ENCODE measurements around the gene AQP1.

DNA sequence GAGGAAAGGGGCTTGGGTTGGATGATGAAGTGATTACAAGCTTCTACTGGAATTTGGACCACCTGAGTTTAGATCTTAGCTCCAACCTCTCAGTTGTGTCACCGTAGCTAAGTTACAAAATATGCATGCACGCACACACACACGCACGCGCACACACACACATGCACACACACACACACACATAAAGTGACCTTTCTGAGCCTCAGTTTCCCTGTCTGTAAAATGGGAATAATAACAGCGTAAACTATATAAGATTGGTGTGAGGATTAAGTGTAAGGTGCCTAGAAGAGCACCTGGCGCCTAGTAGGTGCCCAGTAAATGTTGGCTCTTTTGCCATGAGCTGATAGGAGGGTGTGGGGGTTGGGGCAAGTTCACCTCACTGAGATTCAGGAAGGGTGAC lies 12.6 kb upstream of the AQP1 start:
- TF ChIP-seq, protein P1, sequence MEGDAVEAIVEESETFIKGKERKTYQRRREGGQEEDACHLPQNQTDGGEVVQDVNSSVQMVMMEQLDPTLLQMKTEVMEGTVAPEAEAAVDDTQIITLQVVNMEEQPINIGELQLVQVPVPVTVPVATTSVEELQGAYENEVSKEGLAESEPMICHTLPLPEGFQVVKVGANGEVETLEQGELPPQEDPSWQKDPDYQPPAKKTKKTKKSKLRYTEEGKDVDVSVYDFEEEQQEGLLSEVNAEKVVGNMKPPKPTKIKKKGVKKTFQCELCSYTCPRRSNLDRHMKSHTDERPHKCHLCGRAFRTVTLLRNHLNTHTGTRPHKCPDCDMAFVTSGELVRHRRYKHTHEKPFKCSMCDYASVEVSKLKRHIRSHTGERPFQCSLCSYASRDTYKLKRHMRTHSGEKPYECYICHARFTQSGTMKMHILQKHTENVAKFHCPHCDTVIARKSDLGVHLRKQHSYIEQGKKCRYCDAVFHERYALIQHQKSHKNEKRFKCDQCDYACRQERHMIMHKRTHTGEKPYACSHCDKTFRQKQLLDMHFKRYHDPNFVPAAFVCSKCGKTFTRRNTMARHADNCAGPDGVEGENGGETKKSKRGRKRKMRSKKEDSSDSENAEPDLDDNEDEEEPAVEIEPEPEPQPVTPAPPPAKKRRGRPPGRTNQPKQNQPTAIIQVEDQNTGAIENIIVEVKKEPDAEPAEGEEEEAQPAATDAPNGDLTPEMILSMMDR (IDR thresholded peaks at IDR 0.05), result no peak
- no peak for TF ChIP-seq POLR2A (IDR thresholded peaks at IDR 0.05)
